ENCODE measurements around the gene CADPS. TPM values are rescaled to one million over a fixed set of nuclear protein-coding genes. Genes with fewer than 3 reads are reported as not detected.

The CADPS gene
- polyA plus RNA-seq, 1 of the 3 experiments (the other 2 are of a cell fraction) = 5.8 TPM

- 2% methylated on average over 33 of the region's 77 CpGs for WGBS (ENCODE audit: low lambda C conversion rate)
- H2AFZ ChIP-seq (ENCODE audit: low read depth) = peak overlapping the region; percentile 84
- H3K9me3 ChIP-seq = no peaks in the 10 kb centered on the region
- ChIA-PET POLR2A (interaction anchor here (0.9 kb wide), 1 partner anchor 13 kb away, joined by 3 read pairs; no protein-coding TSS in a partner anchor), CTCF (interaction anchor here (0.6 to 6.6 kb wide), 27 partner anchors 11 to 354 kb away, joined by 3 to 57 read pairs (median 4); no protein-coding TSS in a partner anchor)
- H3F3A ChIP-seq (replicated peaks; ENCODE audit: insufficient read depth) = peaks cover 16% of the 10 kb centered on the region
- H3K27me3 ChIP-seq (ENCODE audit: insufficient read depth) = no peaks in the 10 kb centered on the region
- no peaks in the 10 kb centered on the region for H3K9me2 ChIP-seq
- DNase-seq = peak; percentile 81
- peak overlapping the region; percentile 61 to 66 for H3K4me3 ChIP-seq (ENCODE audit: low read depth in 2 of 2, low read length in 1 of 2)
- H3K9ac ChIP-seq = peak overlapping the region; percentile 45; the same call in 1 of the 2 replicates
- H3K4me2 ChIP-seq = peak overlapping the region; percentile 83
- TF ChIP-seq CTCF (IDR thresholded peaks at IDR 0.05) = peak; percentile 53
- peak; percentile 66 for TF ChIP-seq SMC3 (IDR thresholded peaks at IDR 0.05; ENCODE audit: low read depth, low read length)
- no peak for TF ChIP-seq POLR2AphosphoS5 (IDR thresholded peaks at IDR 0.05; ENCODE audit: low read depth, low read length)
- 0 out of 2 replicates have a peak, but pooled peaks have one; percentile 13 for TF ChIP-seq REST (IDR thresholded peaks at IDR 0.05; ENCODE audit: low read depth, low read length)
- TF ChIP-seq ELF1 (IDR thresholded peaks at IDR 0.05) = no peak
- 0 out of 2 replicates have a peak, but pooled peaks have one; percentile 7 for TF ChIP-seq NRF1 (IDR thresholded peaks at IDR 0.05; ENCODE audit: low read depth, low read length)
- TF ChIP-seq USF1 (IDR thresholded peaks at IDR 0.05; ENCODE audit: borderline replicate concordance, low read depth) = peak; percentile 63; the same call in 1 of the 2 replicates
- TF ChIP-seq RAD21 (IDR thresholded peaks at IDR 0.05; ENCODE audit: low read length) = peak; percentile 56
- peak; percentile 3; the same call in 1 of the 2 replicates for TF ChIP-seq TAF1 (IDR thresholded peaks at IDR 0.05; ENCODE audit: borderline replicate concordance, low read depth, low read length)
- TF ChIP-seq FOXM1 (IDR thresholded peaks at IDR 0.05; ENCODE audit: low read depth) = no peak
- H3K4me1 ChIP-seq (ENCODE audit: control insufficient read depth in 1 of 2, insufficient read depth in 2 of 2, low read depth in 1 of 2, low read length in 1 of 2) = peaks cover 0 to 15% of the 10 kb centered on the region in 2 experiments; a peak in 2 of 4 replicates
- no peaks in the 10 kb centered on the region for H4K20me1 ChIP-seq (ENCODE audit: insufficient read depth)
- H3K79me2 ChIP-seq (ENCODE audit: insufficient read depth) = no peaks in the 10 kb centered on the region; the same call in 1 of the 2 replicates
- peak overlapping the region; percentile 50 to 63 for H3K27ac ChIP-seq (ENCODE audit: low read depth in 2 of 2, low read length in 1 of 2)
- no peaks in the 10 kb centered on the region for H3K36me3 ChIP-seq (replicated peaks in 1 of 2; ENCODE audit: control insufficient read depth in 1 of 2, insufficient read depth in 2 of 2, low read length in 1 of 2)
These were observed 1.2 kb downstream of the CADPS start for GRCh38 chr3:62873761-62874710.

Measured in SK-N-SH (cell line).